SK-MEL-5 (cell line): ENCODE measurements around the gene PGM3. TPM values are rescaled to one million over a fixed set of nuclear protein-coding genes. Genes with fewer than 3 reads are reported as not detected.

ENCODE experiments used
- DNase-seq: peaks from one replicate; pipeline ENCODE4 v3.0.0-alpha.2; 2016; ENCODE audit warnings: low read depth, low spot score
- in situ Hi-C: cut with HindIII; loops from 2 replicates; pipeline ENCODE4 v1.10.0; 2016; ENCODE audit warnings: low sequenced_read_pairs, high pct_unique_total_duplicates, low pct_unique_long_range_greater_than_20kb
- polyA plus RNA-seq, 2 experiments: library from polyadenylated mRNA; depleted of rRNA; stranded (reverse); fragments of >200 nt; gene quantifications; 2 replicates each; pipeline ENCODE4 v1.2.3, GENCODE V29; 2015
- total RNA-seq: library from RNA; depleted of rRNA; stranded (reverse); fragments of >200 nt; shearing (Covaris generic); gene quantifications from 2 replicates; pipeline ENCODE4 v1.2.3, GENCODE V29; 2014; rRNA removed

PGM3 gene
- 27.0 and 27.2 TPM in 2 replicates for total RNA-seq
- 12.7 and 15.8 TPM in 2 replicates for polyA plus RNA-seq (2015; cell fraction: cytosol; rRNA removed)
- polyA plus RNA-seq (2015; cell fraction: nucleus; rRNA removed) = 41.3 and 45.5 TPM in 2 replicates

GRCh38 chr6:83192871-83193746, at the start of gene PGM3, which contains the start of gene RWDD2A:
Gene PGM3, minus strand, starts transcription at chr6:83193265. Its CDS starts 2,253 bp downstream, at chr6:83191012.
Gene RWDD2A, plus strand, starts transcription at chr6:83193357. Its CDS starts 1,095 bp downstream, at chr6:83194452.
- peak; percentile 81 for DNase-seq
- in situ Hi-C loops = no loop called here

- no peak for DNase-seq
- in situ Hi-C loops = no loop called here
Observed at GRCh38 chr6:83231146-83231545, 38.1 kb upstream of the PGM3 start.

- no peak for DNase-seq
- in situ Hi-C loops = no loop called here
Observed at GRCh38 chr6:83226517-83226916, 33.5 kb upstream of the PGM3 start.

- peak; percentile 57 for DNase-seq
- in situ Hi-C loops = loop anchor here (25.0 kb wide), 1 partner anchor 290 kb away; the partner anchor contains the start of gene PRSS35
Observed at GRCh38 chr6:83221889-83222479, 28.9 kb upstream of the PGM3 start.

- in situ Hi-C loops = loop anchor here (25.0 kb wide), 1 partner anchor 291 kb away; the partner anchor contains the start of gene PRSS35
- no peak for DNase-seq
Observed at GRCh38 chr6:83221276-83221675, 28.2 kb upstream of the PGM3 start.

GRCh38 chr6:83220121-83220520, 27.1 kb upstream of the PGM3 start:
- in situ Hi-C loops = loop anchor here (25.0 kb wide), 1 partner anchor 292 kb away; the partner anchor contains the start of gene PRSS35
- DNase-seq = no peak

GRCh38 chr6:83218646-83219045, 25.6 kb upstream of the PGM3 start:
- DNase-seq = no peak
- in situ Hi-C loops = loop anchor here (25.0 kb wide), 1 partner anchor 294 kb away; the partner anchor contains the start of gene PRSS35

GRCh38 chr6:83216806-83217205, 23.7 kb upstream of the PGM3 start:
- in situ Hi-C loops = loop anchor here (25.0 kb wide), 1 partner anchor 295 kb away; the partner anchor contains the start of gene PRSS35
- no peak for DNase-seq

GRCh38 chr6:83215131-83216047, 22.3 kb upstream of the PGM3 start:
- peak; percentile 86 for DNase-seq
- in situ Hi-C loops = loop anchor here (25.0 kb wide), 1 partner anchor 297 kb away; the partner anchor contains the start of gene PRSS35

GRCh38 chr6:83202031-83202430, 9.0 kb upstream of the PGM3 start:
- DNase-seq = no peak
- in situ Hi-C loops = loop anchor here (25.0 kb wide), 1 partner anchor 310 kb away; the partner anchor contains the start of gene PRSS35

- no peak for DNase-seq
- in situ Hi-C loops = loop anchor here (25.0 kb wide), 1 partner anchor 312 kb away; the partner anchor contains the start of gene PRSS35
Observed at GRCh38 chr6:83199863-83200225, 6.8 kb upstream of the PGM3 start.

- no peak for DNase-seq
- in situ Hi-C loops = no loop called here
Observed at GRCh38 chr6:83199173-83199862, 6.3 kb upstream of the PGM3 start.

- no peak for DNase-seq
- in situ Hi-C loops = no loop called here
Observed at GRCh38 chr6:83198486-83199172, 5.6 kb upstream of the PGM3 start.

- in situ Hi-C loops = no loop called here
Observed at GRCh38 chr6:83193747-83194566, 892 bp upstream of the PGM3 start.

GRCh38 chr6:83192456-83192855, 609 bp downstream of the PGM3 start:
- DNase-seq = no peak
- in situ Hi-C loops = no loop called here

More at GRCh38 chr6:83193747-83194566, 892 bp upstream of the PGM3 start:
- DNase-seq = peak; percentile 14
